H9 (cell line): ENCODE data around the gene PIK3C2B. TPM values are rescaled to one million over a fixed set of nuclear protein-coding genes. Genes with fewer than 3 reads are reported as not detected.

Experiments
- DNase-seq: peaks from one replicate; pipeline ENCODE4 v3.0.0-alpha.2; 2017
- H2AFZ ChIP-seq: one replicate; pipeline ENCODE4 v1.6.1; 2013; ENCODE audit warnings: mild to moderate bottlenecking, low read length, control low read depth, moderate library complexity
- H2AK5ac ChIP-seq: 2 replicates; pipeline ENCODE4 v1.6.1; 2013; ENCODE audit warnings: low read length, control low read depth, mixed read lengths; ENCODE audit not compliant: insufficient read length
- H2BK120ac ChIP-seq: one replicate; pipeline ENCODE4 v1.6.1; 2013; ENCODE audit warnings: low read depth, mild to moderate bottlenecking, low read length, control low read depth, inconsistent platforms; ENCODE audit not compliant: poor library complexity, severe bottlenecking
- H2BK12ac ChIP-seq: 2 replicates; pipeline ENCODE4 v1.6.1; 2013; ENCODE audit warnings: low read length, control low read depth, mixed read lengths, low read depth; ENCODE audit not compliant: insufficient read length
- H2BK15ac ChIP-seq: 2 replicates; pipeline ENCODE4 v1.6.1; 2013; ENCODE audit warnings: low read depth, low read length, control low read depth
- H2BK20ac ChIP-seq: one replicate; pipeline ENCODE4 v1.6.1; 2013; ENCODE audit warnings: low read depth, mild to moderate bottlenecking, low read length, control low read depth, inconsistent platforms; ENCODE audit not compliant: poor library complexity, severe bottlenecking
- H2BK5ac ChIP-seq: 2 replicates; pipeline ENCODE4 v1.6.1; 2013; ENCODE audit warnings: low read length, control low read depth, mixed read lengths; ENCODE audit not compliant: insufficient read length
- H3K14ac ChIP-seq: 2 replicates; pipeline ENCODE4 v1.6.1; 2013; ENCODE audit warnings: low read length, control low read depth; ENCODE audit not compliant: insufficient read depth
- H3K18ac ChIP-seq: 2 replicates; pipeline ENCODE4 v1.6.1; 2013; ENCODE audit warnings: low read depth, mild to moderate bottlenecking, mixed read lengths, low read length, control low read depth; ENCODE audit not compliant: insufficient read length
- H3K23ac ChIP-seq: 2 replicates; pipeline ENCODE4 v1.6.1; 2013; ENCODE audit warnings: low read length, control low read depth, mixed read lengths, low read depth; ENCODE audit not compliant: insufficient read length
- H3K23me2 ChIP-seq: 2 replicates; pipeline ENCODE4 v1.6.1; 2013; ENCODE audit warnings: low read depth, mild to moderate bottlenecking, mixed read lengths, low read length, control low read depth; ENCODE audit not compliant: insufficient read length, poor library complexity, severe bottlenecking
- H3K27ac ChIP-seq: 2 replicates; pipeline ENCODE4 v1.5.1; 2013; ENCODE audit warnings: low read length, control low read depth, mixed read lengths, low read depth; ENCODE audit not compliant: insufficient read length
- H3K27me3 ChIP-seq: 2 replicates; pipeline ENCODE4 v1.6.1; 2013; ENCODE audit warnings: low read length, control low read depth, inconsistent platforms; ENCODE audit not compliant: insufficient read depth
- H3K4ac ChIP-seq: 2 replicates; pipeline ENCODE4 v1.6.1; 2013; ENCODE audit warnings: low read depth, mild to moderate bottlenecking, control low read depth, inconsistent platforms, low read length, moderate library complexity
- H3K4me1 ChIP-seq: 2 replicates; pipeline ENCODE4 v1.6.1; 2013; ENCODE audit warnings: low read length, control low read depth, inconsistent platforms; ENCODE audit not compliant: insufficient read depth
- H3K4me2 ChIP-seq: 2 replicates; pipeline ENCODE4 v1.6.1; 2013; ENCODE audit warnings: low read length, control low read depth, mixed read lengths; ENCODE audit not compliant: insufficient read length, insufficient read depth
- H3K56ac ChIP-seq: 2 replicates; pipeline ENCODE4 v1.6.1; 2013; ENCODE audit warnings: low read depth, mild to moderate bottlenecking, mixed read lengths, low read length, control low read depth; ENCODE audit not compliant: insufficient read length
- H3K79me1 ChIP-seq: 2 replicates; pipeline ENCODE4 v1.6.1; 2013; ENCODE audit warnings: low read depth, mild to moderate bottlenecking, moderate library complexity, low read length, control low read depth, inconsistent platforms; ENCODE audit not compliant: insufficient read depth, poor library complexity, severe bottlenecking
- H3K79me2 ChIP-seq: 2 replicates; pipeline ENCODE4 v1.6.1; 2013; ENCODE audit warnings: low read length, control low read depth, inconsistent platforms; ENCODE audit not compliant: insufficient read depth
- H3K9ac ChIP-seq: 2 replicates; pipeline ENCODE4 v1.6.1; 2013; ENCODE audit warnings: low read length, control low read depth, mixed read lengths; ENCODE audit not compliant: insufficient read length; ENCODE audit errors: extremely low read depth
- H3K9me3 ChIP-seq: one replicate; pipeline ENCODE4 v1.6.1; 2013; ENCODE audit warnings: low read depth, low read length, inconsistent platforms; ENCODE audit not compliant: control insufficient read depth
- H3T11ph ChIP-seq: one replicate; pipeline ENCODE4 v1.6.1; 2013; ENCODE audit warnings: mild to moderate bottlenecking, low read length, control low read depth, inconsistent platforms
- H4K20me1 ChIP-seq: one replicate; pipeline ENCODE4 v1.6.1; 2013; ENCODE audit not compliant: control insufficient read depth, insufficient read length, insufficient read depth
- H4K5ac ChIP-seq: 2 replicates; pipeline ENCODE4 v1.6.1; 2013; ENCODE audit warnings: low read depth, mild to moderate bottlenecking, mixed read lengths, low read length, control low read depth; ENCODE audit not compliant: insufficient read length
- H4K8ac ChIP-seq: replicated peaks from 2 replicates; pipeline ENCODE4 v1.6.1; 2013; ENCODE audit warnings: low read length, control low read depth, mixed read lengths, low read depth; ENCODE audit not compliant: insufficient read length
- H4K91ac ChIP-seq: 2 replicates; pipeline ENCODE4 v1.6.1; 2013; ENCODE audit warnings: low read depth, mild to moderate bottlenecking, moderate library complexity, mixed read lengths, low read length, control low read depth; ENCODE audit not compliant: insufficient read length
- H3K27ac Mint-ChIP-seq, 3 experiments: 2 replicates in 2 of 3; 3 replicates in 1 of 3; pipeline ENCODE4 v1.8.0; 2020 to 2021; ENCODE audit warnings: mixed read lengths in 3 of 3, mild to moderate bottlenecking in 1 of 3, moderate library complexity in 1 of 3
- H3K27me3 Mint-ChIP-seq: 2 replicates; pipeline ENCODE4 v1.8.0; 2021; ENCODE audit warnings: low read depth, mild to moderate bottlenecking, moderate library complexity, mixed read lengths
- H3K36me3 Mint-ChIP-seq, 3 experiments: 2 replicates in 2 of 3; 3 replicates in 1 of 3; pipeline ENCODE4 v1.8.0; 2020 to 2021; ENCODE audit warnings: low read depth in 3 of 3, mixed read lengths in 3 of 3; ENCODE audit not compliant: insufficient read depth in 1 of 3
- H3K4me1 Mint-ChIP-seq, 2 experiments: 2 replicates each; pipeline ENCODE4 v1.8.0; 2020; ENCODE audit warnings: mixed read lengths in 2 of 2
- H3K4me3 Mint-ChIP-seq, 2 experiments: 2 replicates in 1 of 2; 3 replicates in 1 of 2; pipeline ENCODE4 v1.8.0; 2020 to 2021; ENCODE audit warnings: mild to moderate bottlenecking in 2 of 2, mixed read lengths in 2 of 2, moderate library complexity in 1 of 2
- H3K9me3 Mint-ChIP-seq, 2 experiments: 2 replicates in 1 of 2; 3 replicates in 1 of 2; pipeline ENCODE4 v1.8.0; 2020; ENCODE audit warnings: mild to moderate bottlenecking in 2 of 2, mixed read lengths in 2 of 2, moderate library complexity in 1 of 2
- CTCF ChIP-seq: fragments of 200-600 bp; sonication (generic); conservative IDR thresholded peaks from 3 replicates; pipeline ENCODE4 v1.8.0; 2021; ENCODE audit warnings: antibody characterized with exemption, mild to moderate bottlenecking
- WGBS: extraction: QIAGEN DNeasy Blood & Tissue Kit; methylation state at CpG from one replicate; pipeline ENCODE4 v1.1.7; 2013; ENCODE audit warnings: missing lambda C conversion rate, low lambda C conversion rate, mixed read lengths; ENCODE audit not compliant: insufficient read length; ENCODE audit errors: extremely low coverage; 5-methylcytosine and 5-hydroxymethylcytosine counted together
- total RNA-seq: library from RNA; stranded (reverse); gene quantifications from 2 replicates; pipeline ENCODE4 v1.2.1, GENCODE V29; 2021

Gene PIK3C2B
- total RNA-seq, 1 experiment from 2014 or later = 13.1 TPM

- WGBS = no CpG with 5 or more reads among the region's 9 CpGs
- H2AK5ac ChIP-seq = no peak overlapping the region
- Mint-ChIP-seq H3K9me3 (no peaks in the 10 kb centered on the region), H3K4me1 (peaks cover 39 to 41% of the 10 kb centered on the region in 2 experiments), H3K27ac (peak overlapping the region in 1 of 3 experiments; percentile 14; a peak in 1 of 7 replicates), H3K27me3 (no peaks in the 10 kb centered on the region), H3K4me3 (no peak overlapping the region), H3K36me3 (peaks cover 0 to 2% (median 0%) of the 10 kb centered on the region in 3 experiments; a peak in 1 of 7 replicates)
- no peak overlapping the region for H3K23ac ChIP-seq
- H3K27ac ChIP-seq = no peak overlapping the region
- no peak overlapping the region for H4K91ac ChIP-seq
- H3K9me3 ChIP-seq = no peaks in the 10 kb centered on the region
- no peak overlapping the region for H3K9ac ChIP-seq
- H3K4ac ChIP-seq = no peak overlapping the region
- peak overlapping the region; percentile 1; the same call in 1 of the 2 replicates for H2BK15ac ChIP-seq
- H2BK12ac ChIP-seq = no peak overlapping the region
- H3K18ac ChIP-seq = no peak overlapping the region
- H3K14ac ChIP-seq = no peak overlapping the region
- no peak for DNase-seq
- H2AFZ ChIP-seq = no peak overlapping the region
- no peak overlapping the region for H3T11ph ChIP-seq
- H3K4me1 ChIP-seq = peaks cover 2% of the 10 kb centered on the region; the same call in 1 of the 2 replicates
- no peak overlapping the region for H3K56ac ChIP-seq
- H3K23me2 ChIP-seq = no peaks in the 10 kb centered on the region
- H2BK120ac ChIP-seq = no peak overlapping the region
- no peak overlapping the region for H2BK20ac ChIP-seq
- no peaks in the 10 kb centered on the region for H3K27me3 ChIP-seq
- H2BK5ac ChIP-seq = no peak overlapping the region
- no peak overlapping the region for H4K8ac ChIP-seq
- H4K20me1 ChIP-seq = no peaks in the 10 kb centered on the region
- no peak overlapping the region for H3K4me2 ChIP-seq
- H4K5ac ChIP-seq = no peak overlapping the region
- H3K79me2 ChIP-seq = no peaks in the 10 kb centered on the region
- H3K79me1 ChIP-seq = no peaks in the 10 kb centered on the region
- TF ChIP-seq CTCF = no peak
These were observed 18.8 kb downstream of the PIK3C2B start for GRCh38 chr1:204475656-204476432.
